GM21526 (cell line): Measurements from ENCODE around the gene RGS21.

Source experiments
- ATAC-seq: cut with Tn5 transposase; IDR thresholded peaks from one replicate; pipeline ENCODE4 v1.9.1; 2021; ENCODE audit warnings: moderate library complexity; ENCODE audit not compliant: unreplicated experiment, low FRiP score

RGS21 gene

GRCh38 chr1:192378276-192378675, 61.5 kb downstream of the RGS21 start:
- ATAC-seq = no peak

- ATAC-seq = no peak
These were observed 62.1 kb downstream of the RGS21 start for GRCh38 chr1:192378878-192379277.

DNA sequence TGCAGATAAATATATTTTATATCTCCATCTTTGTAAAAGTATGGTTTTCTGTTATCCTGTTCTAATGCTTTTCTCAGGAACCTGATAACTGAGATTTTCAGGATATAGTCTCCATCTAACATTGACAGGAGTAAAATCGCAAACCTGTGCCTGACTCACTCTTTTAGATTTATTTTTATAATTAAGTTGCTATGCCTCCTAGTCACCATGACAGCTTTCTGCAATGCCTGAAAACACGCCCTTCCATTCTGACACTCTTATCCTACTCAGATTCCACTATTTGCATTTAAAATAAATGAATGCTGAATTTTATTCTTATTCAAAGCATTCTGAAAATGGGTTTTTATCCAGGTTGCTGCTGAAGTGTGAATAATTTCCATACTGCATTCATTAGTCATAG, 62.8 kb downstream of the RGS21 start:
- no peak for ATAC-seq

DNA sequence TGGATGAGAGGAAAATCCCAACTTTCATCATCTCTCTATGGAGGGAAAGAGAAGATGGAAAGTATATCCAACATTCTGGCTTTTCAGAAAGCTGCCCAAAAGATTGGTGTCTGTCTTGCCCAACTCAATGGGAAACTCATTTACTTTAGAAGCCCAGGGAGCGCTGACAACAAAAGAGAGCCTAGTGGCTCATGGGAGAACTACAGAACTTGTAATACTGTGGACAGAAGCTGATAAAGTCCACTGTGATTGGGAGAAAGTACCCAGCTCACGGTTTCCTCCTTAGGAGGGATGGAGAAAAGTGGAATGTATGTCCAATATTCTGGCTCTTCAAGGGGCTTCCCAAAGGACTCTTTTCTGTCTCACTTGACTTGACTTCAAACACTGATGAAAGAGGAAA, 66.0 kb downstream of the RGS21 start:
- ATAC-seq = no peak

- no peak for ATAC-seq
These were observed 69.4 kb downstream of the RGS21 start for GRCh38 chr1:192386051-192386650.

- no peak for ATAC-seq
These were observed 78.4 kb downstream of the RGS21 start for GRCh38 chr1:192395211-192395610.

DNA sequence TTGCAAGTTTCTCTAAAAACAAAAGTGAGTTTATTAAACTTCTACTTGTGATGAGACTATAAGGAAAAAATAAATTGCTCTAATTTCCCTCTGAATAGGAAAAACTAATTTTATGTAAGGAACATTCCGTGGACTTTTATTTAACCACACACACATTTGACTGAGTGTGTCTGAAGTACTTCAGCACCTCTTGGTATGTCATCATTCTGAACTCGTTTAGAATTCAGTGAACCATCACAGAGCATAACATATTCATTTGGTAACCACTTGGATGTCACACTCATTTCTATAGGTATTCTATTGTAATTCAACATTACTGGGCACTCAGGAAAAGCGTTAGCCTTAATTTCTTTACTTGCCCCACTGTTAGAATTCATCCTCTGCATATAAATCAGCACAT, 79.1 kb downstream of the RGS21 start:
- no peak for ATAC-seq

GRCh38 chr1:192399161-192399560, 82.4 kb downstream of the RGS21 start:
- ATAC-seq = no peak

DNA sequence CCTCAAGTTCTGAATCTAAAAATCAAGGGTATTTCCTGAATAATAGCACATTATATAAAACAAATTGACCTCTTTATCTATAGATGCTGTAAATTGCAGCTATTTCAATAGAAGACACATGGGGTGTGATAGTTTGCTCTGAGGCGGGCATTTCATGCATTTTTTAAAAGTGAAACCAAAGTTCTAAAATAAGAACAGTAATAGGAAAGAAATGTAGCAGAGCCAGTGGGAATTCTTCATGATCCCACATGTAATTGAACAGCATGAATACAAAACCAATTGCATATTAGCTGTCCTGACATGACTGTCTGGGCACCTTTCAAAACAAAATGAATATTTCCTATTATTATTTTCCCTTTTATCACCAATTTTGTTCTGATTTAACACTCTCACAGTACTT, 85.0 kb downstream of the RGS21 start:
- no peak for ATAC-seq

GRCh38 chr1:192402571-192402970, 85.8 kb downstream of the RGS21 start:
- no peak for ATAC-seq

DNA sequence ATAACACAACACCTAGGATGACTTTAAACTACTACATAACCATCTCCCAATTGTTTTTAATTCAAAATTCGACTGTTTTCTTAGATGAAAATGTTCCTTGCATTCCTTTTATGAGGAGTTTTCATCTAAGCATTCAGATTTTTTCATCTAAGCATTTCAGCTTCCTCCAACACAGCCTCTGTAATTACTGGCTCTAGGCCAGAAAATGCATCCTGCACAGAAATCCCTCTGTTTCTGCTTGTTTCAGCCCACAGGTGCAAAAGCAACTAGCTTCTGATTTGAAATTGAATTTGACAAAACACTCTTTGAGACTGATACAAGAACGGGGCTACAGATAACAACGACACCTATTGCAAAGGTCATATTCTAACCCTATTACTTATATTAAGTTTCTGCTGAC, 90.4 kb downstream of the RGS21 start:
- no peak for ATAC-seq
